G401.6 (cell line): ENCODE results near the gene SH3PXD2A.
A peak's percentile ranks its signal among the peaks of the same experiment; 100 is the strongest.

Source experiments
- FAIRE-seq: peaks from 2 replicates; lab custom pipeline; 2012; peaks lifted over from hg19 to GRCh38; lab: Jason Lieb, UNC

The SH3PXD2A gene

GRCh38 chr10:103600956-103601569 is 254.3 kb downstream of the SH3PXD2A start:
- FAIRE-seq, result no peak

GRCh38 chr10:103600325-103600724 is 255.1 kb downstream of the SH3PXD2A start:
- no peak for FAIRE-seq

GRCh38 chr10:103599907-103600306 is 255.5 kb downstream of the SH3PXD2A start:
- no peak for FAIRE-seq

GRCh38 chr10:103599211-103599610 is 256.2 kb downstream of the SH3PXD2A start:
- peak; percentile 15 for FAIRE-seq

GRCh38 chr10:103598654-103599115 is 256.7 kb downstream of the SH3PXD2A start:
- peak; percentile 76 for FAIRE-seq

- FAIRE-seq, result no peak
These were observed 258.4 kb downstream of the SH3PXD2A start for GRCh38 chr10:103597003-103597402.

- no peak for FAIRE-seq
These were observed 259.2 kb downstream of the SH3PXD2A start for GRCh38 chr10:103595933-103596726.

GRCh38 chr10:103593022-103593570 is 262.3 kb downstream of the SH3PXD2A start:
- FAIRE-seq, result no peak

- no peak for FAIRE-seq
These were observed 263.0 kb downstream of the SH3PXD2A start for GRCh38 chr10:103592186-103593021.

GRCh38 chr10:103590744-103591291 is 264.6 kb downstream of the SH3PXD2A start:
- no peak for FAIRE-seq

GRCh38 chr10:103590060-103590459 is 265.3 kb downstream of the SH3PXD2A start:
- no peak for FAIRE-seq

- no peak for FAIRE-seq
These were observed 266.2 kb downstream of the SH3PXD2A start for GRCh38 chr10:103589074-103589630.

GRCh38 chr10:103587073-103587472 is 268.3 kb downstream of the SH3PXD2A start:
- FAIRE-seq, result no peak

- FAIRE-seq, result no peak
These were observed 270.4 kb downstream of the SH3PXD2A start for GRCh38 chr10:103585011-103585405.

- FAIRE-seq, result no peak
These were observed 271.0 kb downstream of the SH3PXD2A start for GRCh38 chr10:103584216-103585010.

- no peak for FAIRE-seq
These were observed 271.5 kb downstream of the SH3PXD2A start for GRCh38 chr10:103583871-103584215.

- FAIRE-seq, result no peak
These were observed 272.8 kb downstream of the SH3PXD2A start for GRCh38 chr10:103582331-103583123.

- no peak for FAIRE-seq
These were observed 273.9 kb downstream of the SH3PXD2A start for GRCh38 chr10:103581499-103581898.

- FAIRE-seq, result no peak
These were observed 274.9 kb downstream of the SH3PXD2A start for GRCh38 chr10:103580430-103580829.

GRCh38 chr10:103580011-103580410 is 275.4 kb downstream of the SH3PXD2A start:
- FAIRE-seq, result no peak
